ENCODE measurements around the gene NLRC5. TPM values are rescaled to one million over a fixed set of nuclear protein-coding genes. Genes with fewer than 3 reads are reported as not detected.

NLRC5 gene
- total RNA-seq, 1 donor from 2014 or later, result not detected

- no peak overlapping the region for H2AFZ ChIP-seq (replicated peaks)
- no peak overlapping the region for H3K27ac Mint-ChIP-seq
- H3K4me1 Mint-ChIP-seq, result no peaks in the 10 kb centered on the region
- H3K9me3 Mint-ChIP-seq, result no peaks in the 10 kb centered on the region
- H3K4me2 ChIP-seq, result no peak overlapping the region
- no peak overlapping the region for H3K4me3 ChIP-seq
- DNase-seq (ENCODE audit: low spot score), result no peak
- no peaks in the 10 kb centered on the region for H4K20me1 ChIP-seq (ENCODE audit: low read depth)
- no peaks in the 10 kb centered on the region for H3K9me3 ChIP-seq (ENCODE audit: low read depth)
- no peaks in the 10 kb centered on the region for H3K36me3 ChIP-seq
- no peaks in the 10 kb centered on the region for H3F3A ChIP-seq (ENCODE audit: low read depth)
- H3K36me3 Mint-ChIP-seq, result no peaks in the 10 kb centered on the region
- H3K79me2 ChIP-seq (ENCODE audit: low read depth), result no peaks in the 10 kb centered on the region
- no peak overlapping the region for H3K4me3 Mint-ChIP-seq
- H3K27me3 Mint-ChIP-seq (ENCODE audit: insufficient read depth, low read depth), result peaks cover 17% of the 10 kb centered on the region
- no peaks in the 10 kb centered on the region for H3K4me1 ChIP-seq
- H3K27ac ChIP-seq, result no peak overlapping the region
- no peak overlapping the region for H3K9ac ChIP-seq
- H3K27me3 ChIP-seq, result no peaks in the 10 kb centered on the region
- no peak for TF ChIP-seq EZH2 (IDR thresholded peaks at IDR 0.05)
- no peak for TF ChIP-seq CTCF (IDR thresholded peaks at IDR 0.05)
- no peak for TF ChIP-seq EZH2phosphoT487 (IDR thresholded peaks at IDR 0.05)
Observed at GRCh38 chr16:57021757-57022156, 32.4 kb downstream of the NLRC5 start.

GRCh38 chr16:57022445-57022844 is 33.1 kb downstream of the NLRC5 start:
- Histone ChIP-seq H3K4me1 (no peaks in the 10 kb centered on the region), H3K9ac (no peak overlapping the region), H3K79me2 (ENCODE audit: low read depth) (no peaks in the 10 kb centered on the region), H4K20me1 (ENCODE audit: low read depth) (no peaks in the 10 kb centered on the region), H3K4me3 (no peak overlapping the region), H3K27ac (no peak overlapping the region), H3K36me3 (no peaks in the 10 kb centered on the region), H3K4me2 (no peak overlapping the region), H3K9me3 (ENCODE audit: low read depth) (no peaks in the 10 kb centered on the region), H2AFZ (replicated peaks) (no peak overlapping the region), H3K27me3 (no peaks in the 10 kb centered on the region), H3F3A (ENCODE audit: low read depth) (no peaks in the 10 kb centered on the region)
- H3K4me1 Mint-ChIP-seq, result no peaks in the 10 kb centered on the region
- H3K27ac Mint-ChIP-seq, result no peak overlapping the region
- H3K9me3 Mint-ChIP-seq, result no peaks in the 10 kb centered on the region
- H3K27me3 Mint-ChIP-seq (ENCODE audit: insufficient read depth, low read depth), result peaks cover 18% of the 10 kb centered on the region
- DNase-seq (ENCODE audit: low spot score), result no peak
- TF ChIP-seq EZH2 (IDR thresholded peaks at IDR 0.05) (no peak), EZH2phosphoT487 (IDR thresholded peaks at IDR 0.05) (no peak)
- H3K36me3 Mint-ChIP-seq, result no peaks in the 10 kb centered on the region
- no peak overlapping the region for H3K4me3 Mint-ChIP-seq

GRCh38 chr16:57023541-57024249 is 34.3 kb downstream of the NLRC5 start:
- Histone ChIP-seq H3K4me3 (no peak overlapping the region), H3K4me1 (no peaks in the 10 kb centered on the region), H3K9me3 (ENCODE audit: low read depth) (no peaks in the 10 kb centered on the region), H3K4me2 (no peak overlapping the region), H3K9ac (no peak overlapping the region), H2AFZ (replicated peaks) (no peak overlapping the region), H4K20me1 (ENCODE audit: low read depth) (no peaks in the 10 kb centered on the region), H3K27ac (no peak overlapping the region), H3K79me2 (ENCODE audit: low read depth) (no peaks in the 10 kb centered on the region), H3F3A (ENCODE audit: low read depth) (no peaks in the 10 kb centered on the region), H3K36me3 (no peaks in the 10 kb centered on the region), H3K27me3 (no peaks in the 10 kb centered on the region)
- Mint-ChIP-seq H3K36me3 (no peaks in the 10 kb centered on the region), H3K4me3 (no peak overlapping the region), H3K4me1 (no peaks in the 10 kb centered on the region), H3K9me3 (no peaks in the 10 kb centered on the region), H3K27me3 (ENCODE audit: insufficient read depth, low read depth) (peaks cover 18% of the 10 kb centered on the region), H3K27ac (no peak overlapping the region)
- TF ChIP-seq EZH2phosphoT487 (IDR thresholded peaks at IDR 0.05) (no peak), CTCF (IDR thresholded peaks at IDR 0.05) (no peak), EZH2 (IDR thresholded peaks at IDR 0.05) (no peak)
- no peak for DNase-seq (ENCODE audit: low spot score)

- Histone ChIP-seq H3K4me3 (no peak overlapping the region), H3K79me2 (ENCODE audit: low read depth) (no peaks in the 10 kb centered on the region), H3K27ac (no peak overlapping the region), H4K20me1 (ENCODE audit: low read depth) (no peaks in the 10 kb centered on the region), H3K36me3 (no peaks in the 10 kb centered on the region), H3K27me3 (no peaks in the 10 kb centered on the region), H3K9ac (no peak overlapping the region), H3F3A (ENCODE audit: low read depth) (no peaks in the 10 kb centered on the region), H3K4me2 (no peak overlapping the region), H3K9me3 (ENCODE audit: low read depth) (no peaks in the 10 kb centered on the region), H3K4me1 (no peaks in the 10 kb centered on the region), H2AFZ (replicated peaks) (no peak overlapping the region)
- H3K27ac Mint-ChIP-seq, result no peak overlapping the region
- no peak overlapping the region for H3K4me3 Mint-ChIP-seq
- no peaks in the 10 kb centered on the region for H3K36me3 Mint-ChIP-seq
- no peak for DNase-seq (ENCODE audit: low spot score)
- H3K27me3 Mint-ChIP-seq (ENCODE audit: insufficient read depth, low read depth), result peaks cover 19% of the 10 kb centered on the region
- no peaks in the 10 kb centered on the region for H3K4me1 Mint-ChIP-seq
- no peaks in the 10 kb centered on the region for H3K9me3 Mint-ChIP-seq
- TF ChIP-seq EZH2phosphoT487 (IDR thresholded peaks at IDR 0.05) (no peak), CTCF (IDR thresholded peaks at IDR 0.05) (no peak), EZH2 (IDR thresholded peaks at IDR 0.05) (no peak)
Observed at GRCh38 chr16:57024894-57025680, 35.7 kb downstream of the NLRC5 start.

Measured in neural progenitor cell (in vitro differentiated cells).